Nucleus accumbens (tissue), 56 donors: ENCODE data around the gene PARPBP.
"Not testable (repeated sequence)": the region's sequence is repeated elsewhere in the genome, so short reads cannot be mapped to it uniquely, and the experiment has no call there.

Source experiments
- DNase-seq, 56 donors: peaks; one replicate each; lab custom pipeline; 2025; lab: John Stamatoyannopoulos, UW

PARPBP gene

GRCh38 chr12:102119674-102120563 is at the start of gene PARPBP, which contains the start of gene NUP37:
Gene PARPBP (plus strand): TSS chr12:102120183. CDS start chr12:102123889, 3,706 bp downstream.
Gene NUP37 (minus strand): TSS chr12:102120114. CDS start chr12:102118518, 1,596 bp downstream.
- peak; percentile 18 to 95 (median 84) for DNase-seq

- DNase-seq: not testable (repeated sequence)
Measured at GRCh38 chr12:102072092-102072491, 47.9 kb upstream of the PARPBP start.

- no peak for DNase-seq
Measured at GRCh38 chr12:102080842-102081241, 39.1 kb upstream of the PARPBP start.

- DNase-seq: not testable (repeated sequence)
Measured at GRCh38 chr12:102089228-102089835, 30.7 kb upstream of the PARPBP start.

- DNase-seq: no peak
Measured at GRCh38 chr12:102093319-102093718, 26.7 kb upstream of the PARPBP start.

GRCh38 chr12:102095677-102096263 is 24.2 kb upstream of the PARPBP start:
- DNase-seq: no peak

GRCh38 chr12:102096855-102097254 is 23.1 kb upstream of the PARPBP start:
- DNase-seq: no peak

- no peak for DNase-seq
Measured at GRCh38 chr12:102106905-102107304, 13.1 kb upstream of the PARPBP start.

- DNase-seq: peak in 2 of 56 donors; percentile 0 to 4
Measured at GRCh38 chr12:102107970-102108369, 12.0 kb upstream of the PARPBP start.

GRCh38 chr12:102110782-102111181 is 9.2 kb upstream of the PARPBP start:
- no peak for DNase-seq

GRCh38 chr12:102114212-102114611 is 5.8 kb upstream of the PARPBP start:
- no peak for DNase-seq

GRCh38 chr12:102116392-102116791 is 3.6 kb upstream of the PARPBP start:
- DNase-seq: no peak

- no peak for DNase-seq
Measured at GRCh38 chr12:102118874-102119273, 1.1 kb upstream of the PARPBP start.

- no peak for DNase-seq
Measured at GRCh38 chr12:102120564-102120873, 536 bp downstream of the PARPBP start.

- DNase-seq: no peak
Measured at GRCh38 chr12:102120886-102121285, 903 bp downstream of the PARPBP start.

- DNase-seq: not testable (repeated sequence)
Measured at GRCh38 chr12:102121328-102121727, 1.3 kb downstream of the PARPBP start.

GRCh38 chr12:102130720-102131119 is 10.7 kb downstream of the PARPBP start:
- not testable (repeated sequence) for DNase-seq

GRCh38 chr12:102131442-102131841 is 11.5 kb downstream of the PARPBP start:
- not testable (repeated sequence) for DNase-seq

GRCh38 chr12:102137619-102138018 is 17.6 kb downstream of the PARPBP start:
- DNase-seq: not testable (repeated sequence)

GRCh38 chr12:102142866-102143373 is 22.9 kb downstream of the PARPBP start:
- DNase-seq: not testable (repeated sequence)

- no peak for DNase-seq
Measured at GRCh38 chr12:102144221-102144620, 24.2 kb downstream of the PARPBP start.
